NCI-H2029 treated with DMSO at 0.1 percent for 48 hours (cell line): Measurements from ENCODE around the gene PANX1.

Source experiments
- DNase-seq: peaks from one replicate; lab custom pipeline; 2025; lab: John Stamatoyannopoulos, UW

Gene PANX1

DNA sequence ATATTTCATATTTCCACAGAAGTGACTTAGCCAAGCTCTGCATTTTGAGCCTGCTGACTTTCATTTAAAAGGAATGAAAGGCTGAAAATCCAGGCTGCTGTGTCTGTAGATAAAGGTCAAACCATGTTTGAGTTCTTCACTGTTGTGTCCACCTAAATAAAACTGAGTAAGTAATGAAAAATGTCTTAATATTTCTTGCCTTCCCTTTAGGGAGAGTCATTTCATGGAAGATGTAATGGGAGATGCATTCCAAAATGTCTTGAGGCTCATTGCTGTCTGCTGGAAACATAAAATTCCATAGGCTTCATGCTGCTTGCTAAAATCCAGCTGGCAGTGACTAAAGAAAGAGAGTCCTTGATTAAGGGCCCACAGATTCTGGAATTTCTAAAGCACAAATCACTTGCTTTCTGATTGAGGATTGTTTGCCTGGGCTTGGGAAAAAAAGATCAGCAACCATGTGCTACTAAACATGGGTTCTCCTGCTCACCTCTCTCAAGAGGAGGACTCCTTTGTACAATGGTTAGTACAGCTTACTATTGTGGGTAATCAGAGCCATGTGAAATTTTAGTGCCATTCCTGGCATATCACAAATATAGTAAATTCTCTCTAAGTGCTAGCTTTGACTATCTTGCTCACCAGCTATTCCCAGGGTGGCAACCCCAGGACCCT is 56.9 kb downstream of the PANX1 start:
- DNase-seq: no peak

DNA sequence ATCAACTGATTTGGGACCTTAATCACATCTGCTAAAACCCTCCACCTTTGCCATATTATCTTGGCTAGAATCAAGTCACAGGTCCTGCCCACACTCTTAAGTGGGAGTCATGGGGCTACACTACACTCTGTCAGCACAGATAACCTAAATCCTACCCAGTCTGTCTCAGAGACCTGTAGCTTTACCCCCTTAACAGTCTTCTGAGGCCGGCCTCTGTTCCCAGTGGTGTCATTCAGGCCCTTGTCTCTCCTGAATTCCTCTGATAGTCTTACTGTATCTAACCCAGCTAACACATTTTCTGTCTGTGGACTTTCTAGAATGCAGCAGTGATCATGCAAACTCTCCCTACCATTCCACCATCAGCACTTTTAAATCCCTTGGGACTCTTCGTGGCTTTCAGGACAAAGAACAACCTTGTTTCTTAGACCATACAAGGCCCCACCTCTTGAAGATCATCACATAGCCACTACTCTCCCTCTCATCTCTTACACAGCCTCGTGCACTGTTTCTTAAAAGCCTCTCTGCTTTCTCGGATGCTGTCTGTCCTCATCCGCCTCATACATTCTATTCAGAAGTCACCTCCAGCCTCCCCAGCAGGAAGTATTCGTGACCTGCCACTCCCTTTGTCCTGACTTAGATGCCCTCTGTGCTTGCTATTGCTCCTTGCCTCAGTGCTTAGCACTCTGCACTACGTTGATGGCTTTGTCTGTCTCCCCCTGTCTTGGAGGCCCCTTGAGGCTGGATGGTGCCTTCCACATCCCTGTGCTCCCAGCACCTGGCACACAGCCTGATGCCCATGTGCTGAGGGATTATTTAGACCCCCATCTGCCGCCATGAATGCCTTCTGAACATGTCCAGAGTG is 57.9 kb downstream of the PANX1 start:
- no peak for DNase-seq

DNA sequence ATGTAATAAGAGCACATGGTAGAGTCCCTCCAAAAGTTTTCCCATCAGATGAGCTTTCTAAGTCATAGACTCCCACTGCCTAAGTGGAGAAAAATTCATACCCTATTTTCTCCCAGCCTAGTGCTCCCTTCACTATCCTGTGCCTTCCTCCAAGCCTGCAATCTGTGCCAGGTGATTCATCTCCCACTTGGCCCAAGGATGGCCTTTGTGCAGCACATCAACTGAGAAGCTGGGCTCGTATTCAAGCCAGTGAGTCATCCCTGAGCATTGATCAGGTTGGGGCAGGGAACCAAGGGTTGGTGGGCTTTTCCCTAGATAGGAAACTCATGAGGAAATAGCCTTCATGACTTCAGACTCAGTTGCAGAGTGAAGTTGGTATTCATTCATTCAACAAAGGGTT is 64.6 kb downstream of the PANX1 start:
- no peak for DNase-seq

DNA sequence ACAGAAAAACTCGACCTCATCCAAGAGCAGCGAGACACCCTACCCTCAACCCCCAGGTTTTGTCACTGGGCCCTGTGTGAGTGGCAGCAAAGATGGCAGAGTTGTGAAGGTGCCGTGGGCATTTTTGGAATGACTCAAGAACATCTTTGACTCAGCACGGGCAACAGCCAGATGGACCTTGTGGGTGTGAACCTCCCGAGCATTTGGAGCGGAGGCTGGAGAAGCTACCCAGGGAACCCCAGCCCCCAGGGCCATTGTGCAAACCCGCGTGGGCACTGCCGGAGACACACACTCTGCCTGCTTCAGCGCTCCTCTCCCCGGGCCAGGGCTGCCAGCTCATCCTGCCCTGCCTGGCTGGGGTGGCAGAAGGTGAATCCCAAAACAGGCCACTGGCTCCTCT is 66.1 kb downstream of the PANX1 start:
- DNase-seq: no peak

DNA sequence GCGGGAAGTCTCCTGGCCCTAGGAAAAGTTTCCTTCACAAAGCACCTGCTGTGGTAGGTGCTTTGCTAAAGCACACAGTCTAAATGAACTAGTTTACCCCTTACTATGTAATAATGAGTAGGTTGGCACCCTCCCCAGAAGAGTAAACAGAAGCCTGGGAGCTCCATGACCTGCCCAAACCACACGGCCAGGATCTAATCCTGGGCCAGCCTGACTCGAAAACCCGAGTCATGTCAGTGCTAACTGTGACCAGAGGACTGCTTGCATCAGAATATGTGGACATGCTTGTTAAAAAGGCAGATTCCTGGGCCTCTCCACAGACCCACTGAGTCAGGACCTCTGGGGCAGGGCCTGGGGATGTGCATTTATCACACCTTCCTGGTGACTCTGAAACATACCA is 67.7 kb downstream of the PANX1 start:
- no peak for DNase-seq

- DNase-seq: no peak
These were observed 70.1 kb downstream of the PANX1 start for GRCh38 chr11:94198718-94199117.

GRCh38 chr11:94199136-94200130 is 70.8 kb downstream of the PANX1 start:
- no peak for DNase-seq

DNA sequence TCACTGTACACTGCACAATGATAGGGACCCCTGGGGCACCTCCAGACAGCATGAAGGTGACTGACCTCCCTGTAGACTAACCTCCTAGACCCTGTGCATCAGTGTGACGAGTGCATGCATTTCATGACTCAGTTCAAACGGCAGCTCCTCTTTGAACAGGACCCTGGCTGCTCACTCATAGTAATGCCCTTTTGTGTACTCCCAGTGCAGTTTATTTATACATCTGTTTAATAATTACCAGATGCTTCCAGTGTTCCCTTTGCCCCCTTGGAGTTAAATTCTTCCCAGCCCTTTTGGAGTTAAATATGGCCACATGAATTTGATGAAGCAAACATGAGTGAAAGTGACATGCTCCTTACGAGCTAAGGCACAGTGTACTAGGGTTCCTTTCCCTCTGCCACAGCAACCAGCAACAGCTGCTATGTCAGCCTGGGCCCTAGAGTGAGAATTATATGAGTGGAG is 72.4 kb downstream of the PANX1 start:
- no peak for DNase-seq

- DNase-seq: no peak
These were observed 74.4 kb downstream of the PANX1 start for GRCh38 chr11:94203070-94203469.

DNA sequence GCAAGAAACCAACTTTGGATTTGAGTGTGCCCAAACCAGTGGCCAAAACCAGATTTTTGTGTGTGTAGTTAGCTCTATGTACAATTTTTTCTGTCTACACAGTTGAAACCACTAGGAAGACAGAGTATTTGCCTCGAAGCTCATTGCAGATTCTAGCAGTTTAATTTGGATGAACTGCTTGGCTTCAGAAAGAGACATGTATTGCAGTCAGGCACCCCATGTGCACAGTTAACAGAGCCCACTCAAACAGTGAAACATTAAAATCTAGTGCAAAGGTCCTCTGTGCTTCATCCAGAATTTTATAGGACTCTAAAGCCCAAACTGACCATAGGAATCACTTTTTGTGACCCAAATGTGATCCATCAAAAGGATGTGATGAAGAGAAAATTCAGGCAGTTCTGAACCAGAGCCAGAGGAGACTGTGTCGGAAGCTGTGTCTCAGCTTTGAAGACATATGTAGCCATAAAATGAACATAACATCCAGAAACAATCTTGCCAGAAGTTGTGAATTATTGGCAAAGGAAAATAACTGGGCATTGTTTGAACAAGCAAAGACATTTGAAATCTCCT is 82.7 kb downstream of the PANX1 start:
- no peak for DNase-seq

GRCh38 chr11:94212898-94213297 is 84.3 kb downstream of the PANX1 start:
- no peak for DNase-seq

- no peak for DNase-seq
These were observed 89.1 kb downstream of the PANX1 start for GRCh38 chr11:94217705-94218104.

GRCh38 chr11:94218372-94218771 is 89.7 kb downstream of the PANX1 start:
- no peak for DNase-seq

- no peak for DNase-seq
These were observed 91.1 kb downstream of the PANX1 start for GRCh38 chr11:94219771-94220170.

DNA sequence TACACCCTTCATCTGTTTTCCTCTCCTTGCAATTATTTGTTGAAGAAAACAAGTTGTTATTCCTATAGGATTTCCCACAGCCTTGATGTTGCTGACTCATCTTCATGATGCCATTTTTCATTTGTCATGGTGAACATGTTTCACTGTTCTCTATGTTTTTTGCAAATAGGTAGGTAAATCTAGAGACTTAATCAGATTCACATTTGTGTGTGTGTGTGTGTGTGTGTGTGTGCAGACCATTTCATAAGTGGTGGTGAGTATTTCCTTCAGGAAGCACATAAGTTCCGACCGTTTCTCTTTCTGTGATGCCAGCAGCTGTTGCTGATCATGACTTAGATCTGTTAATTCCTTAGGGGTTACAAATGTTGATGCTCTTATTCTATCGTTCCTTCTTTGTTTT is 95.4 kb downstream of the PANX1 start:
- no peak for DNase-seq
